HG03097 (cell line): ENCODE measurements around the gene PPIP5K2.
"Not testable (repeated sequence)": the region's sequence is repeated elsewhere in the genome, so short reads cannot be mapped to it uniquely, and the experiment has no call there.

Experiments used
- ATAC-seq: cut with Tn5 transposase; IDR thresholded peaks from one replicate; pipeline ENCODE4 v1.9.1; 2021; ENCODE audit not compliant: unreplicated experiment, low FRiP score

PPIP5K2 gene

DNA sequence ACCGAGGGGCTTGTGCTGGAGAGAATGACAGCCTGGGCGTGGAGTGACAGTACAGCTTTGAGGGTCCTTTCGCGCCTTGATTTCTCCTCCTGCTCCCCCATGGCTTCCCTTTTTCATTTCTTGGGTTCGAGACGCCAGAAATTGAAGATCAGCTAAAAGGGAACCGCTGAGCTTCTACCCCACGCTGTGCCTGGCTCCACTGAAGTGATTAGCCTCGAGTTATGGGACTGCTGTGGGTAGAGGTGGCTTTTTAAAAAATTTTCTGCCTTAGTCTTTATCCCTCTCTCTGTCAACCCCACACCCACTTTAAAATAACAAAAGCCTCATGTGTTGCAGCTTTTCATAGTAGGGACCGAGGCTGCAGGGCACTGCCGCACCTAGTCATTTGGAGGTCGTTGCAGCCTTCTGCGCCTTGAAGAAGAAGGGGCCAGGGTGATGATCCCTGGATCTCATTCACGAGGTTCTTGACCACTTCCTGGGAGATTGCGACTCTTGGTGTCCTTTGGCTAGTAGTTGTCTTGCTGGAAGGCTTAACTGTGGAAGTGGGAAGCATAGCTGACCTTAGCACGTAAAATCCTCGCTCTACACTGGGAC lies 603 bp downstream of the PPIP5K2 start:
- ATAC-seq, result no peak

DNA sequence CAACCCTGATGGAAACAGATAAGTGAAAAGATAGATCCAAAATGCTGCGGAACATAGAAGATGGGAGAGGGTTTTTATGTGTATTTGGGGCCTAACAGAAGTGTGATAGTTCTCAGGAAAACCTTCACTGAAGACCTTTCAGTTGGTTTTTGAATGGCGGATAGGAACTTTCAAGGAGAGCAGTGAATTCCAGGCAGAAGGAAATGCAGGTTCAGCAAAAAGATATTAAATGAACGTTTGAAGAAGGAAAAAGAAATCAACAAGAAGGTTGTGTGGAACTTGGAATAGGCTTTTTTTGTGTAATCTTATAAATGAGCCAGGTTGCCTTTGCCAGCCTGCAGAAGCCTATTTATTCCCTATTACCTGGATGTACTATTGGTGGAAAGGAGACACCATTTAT lies 2.1 kb downstream of the PPIP5K2 start:
- no peak for ATAC-seq

GRCh38 chr5:103126557-103126956 lies 6.5 kb downstream of the PPIP5K2 start:
- no peak for ATAC-seq

GRCh38 chr5:103127292-103127817 lies 7.3 kb downstream of the PPIP5K2 start:
- no peak for ATAC-seq

DNA sequence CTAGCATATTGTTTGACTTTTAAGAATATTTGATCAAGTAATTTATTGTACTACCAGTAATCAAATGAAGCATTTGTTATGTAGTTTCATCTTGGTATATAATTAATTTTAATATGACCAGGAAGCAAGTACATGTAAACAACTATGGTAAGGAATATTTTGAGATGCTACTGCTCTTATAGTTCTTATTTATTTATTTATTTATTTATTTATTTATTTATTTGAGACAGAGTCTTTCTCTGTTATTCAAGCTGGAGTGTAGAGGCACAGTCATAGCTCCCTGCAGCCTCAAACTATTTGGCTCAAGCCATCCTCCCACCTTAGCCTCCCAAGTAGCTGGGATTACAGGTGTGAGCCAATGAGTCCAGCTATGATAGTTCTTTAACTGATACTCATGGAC lies 8.1 kb downstream of the PPIP5K2 start:
- no peak for ATAC-seq

GRCh38 chr5:103132684-103133083 lies 12.6 kb downstream of the PPIP5K2 start:
- ATAC-seq, result no peak

GRCh38 chr5:103133231-103133630 lies 13.1 kb downstream of the PPIP5K2 start:
- no peak for ATAC-seq

DNA sequence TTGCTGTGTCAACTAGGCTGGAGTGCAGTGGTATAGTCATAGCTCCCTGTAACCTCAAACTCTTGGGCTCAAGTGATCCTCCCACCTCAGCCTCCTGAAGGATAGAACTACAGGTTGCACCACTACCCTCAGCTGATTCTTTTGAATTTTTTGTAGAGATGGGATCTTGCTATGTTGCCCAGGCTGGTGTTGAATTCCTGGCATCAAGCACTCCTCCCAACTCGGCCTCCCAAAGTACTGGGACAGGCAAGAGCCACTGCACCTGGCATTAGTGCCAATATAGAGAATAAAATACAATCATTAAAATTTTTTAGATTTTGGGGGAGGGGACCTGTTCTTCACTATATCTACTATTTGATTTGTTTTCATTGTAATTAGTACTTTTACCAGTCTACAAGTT lies 15.4 kb downstream of the PPIP5K2 start:
- ATAC-seq, result no peak

DNA sequence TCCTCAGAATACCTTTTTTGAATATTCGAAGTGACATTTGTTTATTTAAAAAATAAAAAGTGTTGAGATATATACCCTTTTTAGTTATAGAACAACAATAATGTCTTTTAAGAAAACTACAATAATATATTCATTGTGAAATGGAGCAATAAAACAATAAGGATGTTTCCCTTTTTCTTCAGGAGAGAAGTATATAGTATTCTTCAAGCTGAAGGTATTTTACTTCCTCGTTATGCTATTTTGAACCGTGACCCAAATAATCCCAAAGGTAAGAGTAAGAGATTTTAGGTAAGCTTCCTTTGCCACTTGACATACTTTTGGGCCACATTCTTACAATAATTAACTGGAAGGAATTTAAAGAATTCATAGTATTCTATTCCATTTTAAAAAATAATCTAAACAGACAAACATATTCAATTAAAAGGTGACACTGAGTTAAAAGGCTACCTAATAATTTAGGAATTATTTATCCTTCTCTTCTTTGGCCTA lies 18.1 kb downstream of the PPIP5K2 start:
- ATAC-seq, result no peak

DNA sequence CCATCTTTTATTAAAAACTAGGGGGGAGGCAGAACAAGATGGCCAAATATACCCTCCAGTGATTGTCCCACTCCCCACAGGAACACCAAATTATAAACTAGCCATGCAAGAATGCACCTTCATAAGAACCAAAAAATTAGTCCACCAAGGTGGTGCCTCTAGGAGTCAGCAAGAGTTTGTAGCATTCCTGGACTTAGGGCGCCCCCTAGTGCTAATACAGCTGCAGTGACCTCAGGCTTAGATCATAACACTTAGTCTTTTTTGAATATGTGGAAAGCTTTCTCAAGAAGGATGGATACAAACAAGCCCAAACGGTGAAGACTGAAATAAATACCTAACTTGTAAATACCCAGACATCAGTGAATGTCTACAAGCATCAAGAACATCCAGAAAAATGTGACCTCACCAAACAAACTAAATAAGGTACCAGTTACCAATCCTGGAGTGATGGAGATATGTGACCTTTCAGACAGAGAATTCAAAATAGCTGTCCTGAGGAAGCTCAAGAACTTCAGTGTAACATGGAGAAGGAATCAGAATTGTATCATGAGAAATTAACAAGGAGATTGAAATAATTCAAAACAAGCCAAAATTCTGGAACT lies 19.3 kb downstream of the PPIP5K2 start:
- ATAC-seq, result peak; percentile 97

DNA sequence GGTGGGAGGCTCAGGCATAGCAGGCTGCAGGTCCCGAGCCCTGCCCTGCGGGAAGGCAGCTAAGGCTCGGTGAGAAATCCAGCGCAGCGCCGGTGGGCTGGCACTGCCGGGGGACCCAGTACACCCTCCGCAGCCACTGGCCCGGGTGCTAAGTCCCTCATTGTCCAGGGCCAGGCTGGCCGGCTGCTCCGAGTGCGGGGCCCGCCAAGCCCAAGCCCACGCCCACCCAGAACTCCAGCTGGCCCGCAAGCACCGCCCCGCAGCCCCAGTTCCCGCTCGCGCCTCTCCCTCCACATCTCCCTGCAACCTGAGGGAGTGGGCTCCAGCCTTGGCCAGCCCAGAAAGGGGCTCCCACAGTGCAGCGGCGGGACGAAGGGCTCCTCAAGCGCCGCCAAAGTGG lies 22.0 kb downstream of the PPIP5K2 start:
- not testable (repeated sequence) for ATAC-seq

GRCh38 chr5:103145196-103145595 lies 25.1 kb downstream of the PPIP5K2 start:
- no peak for ATAC-seq

- no peak for ATAC-seq
These were observed 28.1 kb downstream of the PPIP5K2 start for GRCh38 chr5:103148213-103148612.

DNA sequence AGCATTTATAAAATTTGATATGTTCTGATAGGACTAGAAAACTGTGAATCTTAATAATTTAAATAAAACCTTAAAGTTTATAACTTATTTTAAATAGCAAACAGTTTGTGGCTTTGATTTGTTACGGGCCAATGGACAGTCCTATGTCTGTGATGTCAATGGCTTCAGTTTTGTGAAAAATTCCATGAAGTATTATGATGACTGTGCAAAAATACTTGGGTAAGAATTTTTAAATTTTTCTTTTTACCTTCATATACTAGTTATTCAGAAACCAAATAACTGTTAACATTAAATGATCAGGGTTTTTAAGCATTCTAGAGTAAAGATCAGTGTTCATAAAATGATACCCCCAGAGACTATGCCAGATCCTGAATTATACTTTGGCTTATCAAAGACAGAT lies 31.1 kb downstream of the PPIP5K2 start:
- ATAC-seq, result no peak

DNA sequence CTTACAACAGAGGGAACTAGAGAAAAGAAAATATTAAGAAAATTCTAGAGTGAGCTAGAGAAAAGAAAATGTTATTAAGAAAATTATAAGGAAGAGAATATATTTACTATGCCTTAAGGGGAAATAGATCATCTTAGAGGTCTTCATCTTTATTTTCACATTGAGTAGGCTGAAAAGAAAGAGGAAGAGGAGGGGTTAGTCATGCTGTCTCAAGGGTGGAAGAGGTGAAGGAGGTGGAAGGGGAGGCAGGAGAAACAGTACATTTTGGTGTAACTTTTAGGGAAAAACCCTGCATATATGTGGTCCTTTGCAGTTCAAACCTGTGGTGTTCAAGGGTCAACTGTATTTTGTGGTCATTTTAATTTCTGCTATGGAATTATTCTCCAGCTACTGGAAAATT lies 46.6 kb downstream of the PPIP5K2 start:
- no peak for ATAC-seq

DNA sequence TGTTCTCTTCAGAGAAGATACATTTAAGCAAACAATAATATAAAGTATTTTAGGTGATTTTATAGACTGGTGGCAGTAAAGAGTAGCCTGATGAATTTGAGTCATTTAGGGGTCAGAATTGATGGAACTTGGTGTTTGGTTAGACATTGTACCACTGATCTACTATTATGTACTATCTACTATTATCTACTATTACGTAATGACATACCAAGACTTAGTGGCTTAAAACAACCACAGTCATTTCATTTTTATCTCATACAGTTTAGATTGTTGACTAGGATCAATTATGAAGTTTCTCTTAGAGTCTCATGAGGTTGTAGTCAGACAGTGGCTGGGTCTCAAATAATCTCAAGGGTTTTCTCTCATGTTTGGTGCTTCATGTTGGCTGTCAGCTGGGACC lies 54.0 kb downstream of the PPIP5K2 start:
- ATAC-seq, result no peak

DNA sequence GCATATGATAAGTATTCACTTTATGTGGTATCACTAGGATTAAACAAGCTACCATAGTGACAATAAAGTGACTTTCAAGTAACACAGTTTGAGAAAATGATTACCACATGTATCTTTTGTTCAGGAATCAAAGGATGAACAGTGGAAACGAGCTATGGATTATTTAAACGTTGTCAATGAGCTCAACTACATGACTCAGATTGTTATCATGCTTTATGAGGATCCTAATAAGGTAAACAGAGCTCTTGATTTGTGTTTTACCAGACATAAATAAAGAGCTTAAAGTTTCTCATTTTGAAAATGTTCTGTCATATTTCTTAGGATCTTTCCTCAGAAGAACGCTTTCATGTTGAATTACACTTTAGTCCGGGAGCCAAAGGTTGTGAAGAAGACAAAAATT lies 57.4 kb downstream of the PPIP5K2 start:
- ATAC-seq, result no peak

- no peak for ATAC-seq
These were observed 58.1 kb downstream of the PPIP5K2 start for GRCh38 chr5:103178167-103178566.

GRCh38 chr5:103186152-103186551 lies 66.1 kb downstream of the PPIP5K2 start:
- no peak for ATAC-seq

DNA sequence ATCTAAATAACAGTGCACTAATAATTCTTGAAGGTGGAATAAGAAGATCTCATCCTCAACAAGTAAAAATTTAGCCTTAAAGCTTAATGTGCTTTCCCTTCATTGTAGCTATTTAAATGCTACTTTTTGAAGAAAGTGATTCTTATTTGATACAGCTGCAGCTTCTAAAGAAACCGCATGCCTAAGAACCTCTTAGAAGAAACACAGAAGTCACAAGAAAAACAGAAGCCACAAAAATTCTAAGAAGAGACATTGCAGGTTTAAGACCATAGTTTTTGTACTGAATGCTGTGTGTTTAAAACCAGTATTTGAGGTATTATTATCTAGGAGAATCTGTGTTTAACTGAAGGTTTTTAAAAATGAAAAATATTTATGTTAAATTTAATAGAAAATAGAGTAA lies 68.3 kb downstream of the PPIP5K2 start:
- no peak for ATAC-seq

DNA sequence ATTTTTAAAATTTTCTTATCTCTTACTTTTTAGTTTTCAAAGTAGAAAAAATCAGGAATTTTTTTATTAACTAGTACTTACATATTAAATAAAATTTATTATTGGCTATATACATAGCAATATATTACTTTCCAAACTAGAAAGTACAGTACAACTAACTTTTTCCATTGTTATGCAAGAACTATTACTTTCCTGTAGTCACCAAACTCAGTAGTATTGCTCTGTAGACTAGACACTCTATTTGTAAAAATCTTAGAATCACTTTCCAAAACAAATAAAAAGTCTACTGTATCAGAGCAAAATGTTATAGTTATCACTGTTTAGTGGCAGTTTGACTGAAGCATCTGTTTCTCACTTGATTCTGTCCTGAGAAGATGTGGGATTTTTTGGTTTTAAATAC lies 83.1 kb downstream of the PPIP5K2 start:
- ATAC-seq, result no peak

GRCh38 chr5:103204990-103205389 lies 84.9 kb downstream of the PPIP5K2 start:
- ATAC-seq, result not testable (repeated sequence)
